GM12875 (cell line): ENCODE data around the gene ANKLE2.

ENCODE experiments used
- H3K4me3 ChIP-seq: one replicate; pipeline ENCODE4 v1.5.1; 2011; ENCODE audit warnings: low read depth, low read length, control low read depth
- TF ChIP-seq, protein P1 (sequence below): IDR thresholded peaks from 2 replicates; pipeline ENCODE4 v1.5.1; 2011; ENCODE audit warnings: low read depth, mild to moderate bottlenecking, control low read depth, inconsistent platforms, low read length, moderate library complexity, borderline replicate concordance; ENCODE audit not compliant: insufficient read depth

ANKLE2 gene

DNA sequence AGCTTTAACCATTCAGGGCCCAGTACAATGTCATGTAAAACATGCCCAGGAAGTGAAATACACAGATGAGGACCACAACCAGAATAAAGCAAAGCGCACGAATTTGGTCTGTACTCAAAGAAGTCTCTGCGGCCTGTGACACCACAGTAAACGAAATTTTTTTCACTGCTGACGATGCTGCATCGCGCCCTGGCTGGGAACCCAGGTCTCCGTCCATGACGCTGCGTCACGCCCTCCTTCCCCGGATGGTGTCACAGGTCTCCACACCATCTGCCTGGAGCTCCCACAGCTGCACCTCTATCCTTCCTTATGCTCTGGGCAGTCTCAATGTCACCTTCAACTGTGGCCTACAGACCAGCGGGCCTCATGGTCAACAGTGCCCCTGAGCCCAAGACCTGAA, 17.8 kb downstream of the ANKLE2 start:
- TF ChIP-seq, protein P1, sequence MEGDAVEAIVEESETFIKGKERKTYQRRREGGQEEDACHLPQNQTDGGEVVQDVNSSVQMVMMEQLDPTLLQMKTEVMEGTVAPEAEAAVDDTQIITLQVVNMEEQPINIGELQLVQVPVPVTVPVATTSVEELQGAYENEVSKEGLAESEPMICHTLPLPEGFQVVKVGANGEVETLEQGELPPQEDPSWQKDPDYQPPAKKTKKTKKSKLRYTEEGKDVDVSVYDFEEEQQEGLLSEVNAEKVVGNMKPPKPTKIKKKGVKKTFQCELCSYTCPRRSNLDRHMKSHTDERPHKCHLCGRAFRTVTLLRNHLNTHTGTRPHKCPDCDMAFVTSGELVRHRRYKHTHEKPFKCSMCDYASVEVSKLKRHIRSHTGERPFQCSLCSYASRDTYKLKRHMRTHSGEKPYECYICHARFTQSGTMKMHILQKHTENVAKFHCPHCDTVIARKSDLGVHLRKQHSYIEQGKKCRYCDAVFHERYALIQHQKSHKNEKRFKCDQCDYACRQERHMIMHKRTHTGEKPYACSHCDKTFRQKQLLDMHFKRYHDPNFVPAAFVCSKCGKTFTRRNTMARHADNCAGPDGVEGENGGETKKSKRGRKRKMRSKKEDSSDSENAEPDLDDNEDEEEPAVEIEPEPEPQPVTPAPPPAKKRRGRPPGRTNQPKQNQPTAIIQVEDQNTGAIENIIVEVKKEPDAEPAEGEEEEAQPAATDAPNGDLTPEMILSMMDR = no peak
- H3K4me3 ChIP-seq = no peak overlapping the region

DNA sequence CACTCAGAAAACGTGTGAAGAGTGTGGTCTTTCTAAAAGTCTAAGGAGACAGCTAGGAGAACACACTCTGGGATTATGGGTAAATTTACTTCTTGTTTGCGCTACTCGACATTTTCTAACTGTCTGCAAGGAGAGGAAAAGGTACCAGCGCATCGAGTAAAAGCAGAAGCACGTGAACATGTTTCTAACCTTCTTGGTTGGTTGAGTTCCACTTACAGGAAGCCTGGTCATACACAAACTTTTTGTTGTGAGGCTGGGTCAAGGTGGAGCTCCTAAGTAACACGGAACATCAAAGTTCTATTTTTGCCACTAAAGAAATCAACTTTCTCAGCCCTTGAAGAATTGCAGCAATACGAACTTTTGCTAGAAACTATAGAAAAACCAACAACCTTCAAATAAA, 20.0 kb downstream of the ANKLE2 start:
- H3K4me3 ChIP-seq = no peak overlapping the region
- TF ChIP-seq, protein P1 = no peak

DNA sequence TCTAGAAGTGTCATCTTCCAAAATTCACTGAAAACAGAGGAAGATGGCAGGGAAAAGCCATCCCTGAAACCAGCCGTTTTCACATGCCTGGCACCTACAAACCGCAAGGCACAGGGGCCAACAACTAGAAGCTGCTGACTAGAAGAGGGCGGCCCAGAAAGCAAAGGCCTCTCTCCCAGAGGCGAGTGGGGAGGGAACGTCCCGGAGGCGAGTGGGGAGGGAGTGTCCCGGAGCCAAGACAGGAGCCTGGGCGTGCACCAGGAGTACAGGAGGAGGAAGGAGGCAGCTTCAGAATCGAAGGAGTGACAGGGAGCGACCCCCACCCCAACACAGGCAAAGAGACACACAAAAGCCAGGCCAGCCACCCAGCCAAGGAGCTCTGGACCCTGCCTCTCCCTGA, 21.0 kb downstream of the ANKLE2 start:
- no peak overlapping the region for H3K4me3 ChIP-seq
- TF ChIP-seq, protein P1 = no peak

DNA sequence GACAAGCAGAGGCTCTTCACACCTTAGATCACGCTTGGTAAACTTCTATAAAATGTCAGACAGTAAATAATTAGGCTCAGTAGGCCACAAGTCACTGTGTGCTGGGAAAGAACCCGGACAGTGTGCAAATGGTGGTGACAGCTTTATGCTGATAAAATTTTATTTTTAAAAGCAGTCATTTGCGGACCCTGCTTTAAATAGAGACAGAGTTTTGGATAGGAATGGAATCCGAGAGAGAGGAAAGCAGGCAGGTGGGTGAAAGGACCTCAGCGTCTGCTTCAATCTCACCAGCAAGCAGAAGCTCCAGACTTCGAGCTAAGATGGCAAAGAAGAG, 21.4 kb downstream of the ANKLE2 start:
- TF ChIP-seq, protein P1 = no peak
- no peak overlapping the region for H3K4me3 ChIP-seq

- TF ChIP-seq, protein P1 = no peak
- H3K4me3 ChIP-seq = no peak overlapping the region
Measured at GRCh38 chr12:132739600-132740312, 21.9 kb downstream of the ANKLE2 start.

- TF ChIP-seq, protein P1 = no peak
- H3K4me3 ChIP-seq = no peak overlapping the region
Measured at GRCh38 chr12:132736913-132737312, 24.7 kb downstream of the ANKLE2 start.

- H3K4me3 ChIP-seq = no peak overlapping the region
- TF ChIP-seq, protein P1 = no peak
Measured at GRCh38 chr12:132736378-132736777, 25.3 kb downstream of the ANKLE2 start.
